Peyer's patch (tissue), 4 donors: ENCODE results near the gene FBXO10. TPM values are rescaled to one million over a fixed set of nuclear protein-coding genes. Genes with fewer than 3 reads are reported as not detected.

Source experiments
- DNase-seq, 3 donors: peaks; one replicate each; pipeline ENCODE4 v3.0.0-alpha.2; 2017 to 2019
- H3K27ac ChIP-seq, 4 donors: fragments of 200-600 bp; sonication (generic); one replicate each; pipeline ENCODE4 v1.5.1; 2016 to 2019
- H3K27me3 ChIP-seq, 2 donors: fragments of 200-600 bp; sonication (generic); one replicate each; pipeline ENCODE4 v1.5.1; 2019
- H3K36me3 ChIP-seq, 3 donors: fragments of 200-600 bp; sonication (generic); one replicate each; pipeline ENCODE4 v1.5.1; 2016 to 2019
- H3K4me1 ChIP-seq, 4 donors: fragments of 200-600 bp; sonication (generic); one replicate each; pipeline ENCODE4 v1.5.1; 2016 to 2019
- H3K4me3 ChIP-seq, 4 donors: fragments of 200-600 bp; sonication (generic); 1 replicate in 3 of 4; 2 replicates in 1 of 4; pipeline ENCODE4 v1.5.1; 2016 to 2019; ENCODE audit warnings: mild to moderate bottlenecking in 1 of 4
- H3K9me3 ChIP-seq, 4 donors: fragments of 200-600 bp; sonication (generic); one replicate each; pipeline ENCODE4 v1.5.1; 2016 to 2019; ENCODE audit warnings: mild to moderate bottlenecking in 1 of 4
- CTCF ChIP-seq, 6 experiments: fragments of 450-650 bp in 4 of 6; fragments of 200-600 bp in 2 of 6; sonication (generic) in 1 of 6; IDR thresholded peaks; one replicate each; pipeline ENCODE4 v1.5.1; 2017 to 2019; ENCODE audit warnings: antibody characterized with exemption in 6 of 6, mild to moderate bottlenecking in 3 of 6, moderate library complexity in 1 of 6
- POLR2A ChIP-seq, 2 donors: fragments of 450-650 bp; IDR thresholded peaks; one replicate each; pipeline ENCODE4 v1.5.1; 2017; ENCODE audit warnings: antibody characterized with exemption in 2 of 2, mild to moderate bottlenecking in 2 of 2, moderate library complexity in 2 of 2
- total RNA-seq, 4 donors: library from RNA; depleted of rRNA; stranded (reverse); fragments of >200 nt; gene quantifications; one replicate each; pipeline ENCODE4 v1.1.0, GENCODE V29; 2016

FBXO10 gene
- total RNA-seq, 4 donors from 2014 or later = 1.6 to 12.4 (median 4.2) TPM

GRCh38 chr9:37547328-37547878 lies 28.8 kb downstream of the FBXO10 start:
- no peak for DNase-seq
- H3K9me3 ChIP-seq = no peaks in the 10 kb centered on the region
- H3K27ac ChIP-seq = no peak overlapping the region
- no peak overlapping the region for H3K4me3 ChIP-seq
- no peak for TF ChIP-seq CTCF (IDR thresholded peaks at IDR 0.05)
- no peak for TF ChIP-seq POLR2A (IDR thresholded peaks at IDR 0.05)
- H3K36me3 ChIP-seq = no peaks in the 10 kb centered on the region
- H3K27me3 ChIP-seq = no peaks in the 10 kb centered on the region
- no peaks in the 10 kb centered on the region for H3K4me1 ChIP-seq

- TF ChIP-seq CTCF (IDR thresholded peaks at IDR 0.05) (no peak), POLR2A (IDR thresholded peaks at IDR 0.05) (no peak)
- H3K27me3 ChIP-seq = no peaks in the 10 kb centered on the region
- H3K4me3 ChIP-seq = no peak overlapping the region
- H3K4me1 ChIP-seq = no peaks in the 10 kb centered on the region
- no peaks in the 10 kb centered on the region for H3K9me3 ChIP-seq
- no peak for DNase-seq
- H3K27ac ChIP-seq = no peak overlapping the region
- H3K36me3 ChIP-seq = no peaks in the 10 kb centered on the region
Measured at GRCh38 chr9:37543468-37543867, 32.7 kb downstream of the FBXO10 start.

GRCh38 chr9:37542895-37543294 lies 33.3 kb downstream of the FBXO10 start:
- DNase-seq = no peak
- H3K4me3 ChIP-seq = no peak overlapping the region
- TF ChIP-seq CTCF (IDR thresholded peaks at IDR 0.05) = no peak
- TF ChIP-seq POLR2A (IDR thresholded peaks at IDR 0.05) = no peak
- H3K27me3 ChIP-seq = no peaks in the 10 kb centered on the region
- H3K36me3 ChIP-seq = no peaks in the 10 kb centered on the region
- H3K4me1 ChIP-seq = no peaks in the 10 kb centered on the region
- H3K27ac ChIP-seq = no peak overlapping the region
- no peaks in the 10 kb centered on the region for H3K9me3 ChIP-seq

- H3K36me3 ChIP-seq = no peaks in the 10 kb centered on the region
- TF ChIP-seq CTCF (IDR thresholded peaks at IDR 0.05) = no peak
- TF ChIP-seq POLR2A (IDR thresholded peaks at IDR 0.05) = no peak
- DNase-seq = no peak
- no peak overlapping the region for H3K27ac ChIP-seq
- no peaks in the 10 kb centered on the region for H3K27me3 ChIP-seq
- no peak overlapping the region for H3K4me3 ChIP-seq
- no peaks in the 10 kb centered on the region for H3K4me1 ChIP-seq
- H3K9me3 ChIP-seq = no peaks in the 10 kb centered on the region
Measured at GRCh38 chr9:37542488-37542887, 33.7 kb downstream of the FBXO10 start.

GRCh38 chr9:37541465-37541864 lies 34.7 kb downstream of the FBXO10 start:
- Histone ChIP-seq H3K27me3 (no peaks in the 10 kb centered on the region), H3K4me3 (no peak overlapping the region), H3K27ac (no peak overlapping the region), H3K36me3 (peaks cover 0 to 3% (median 0%) of the 10 kb centered on the region in 3 donors), H3K9me3 (no peaks in the 10 kb centered on the region), H3K4me1 (no peaks in the 10 kb centered on the region)
- DNase-seq = no peak
- TF ChIP-seq POLR2A (IDR thresholded peaks at IDR 0.05) = no peak
- TF ChIP-seq CTCF (IDR thresholded peaks at IDR 0.05) = no peak

GRCh38 chr9:37540634-37541033 lies 35.5 kb downstream of the FBXO10 start:
- DNase-seq = no peak
- no peak overlapping the region for H3K27ac ChIP-seq
- H3K4me3 ChIP-seq = no peak overlapping the region
- H3K4me1 ChIP-seq = no peaks in the 10 kb centered on the region
- H3K27me3 ChIP-seq = no peaks in the 10 kb centered on the region
- peaks cover 0 to 4% (median 0%) of the 10 kb centered on the region in 3 donors for H3K36me3 ChIP-seq
- TF ChIP-seq CTCF (IDR thresholded peaks at IDR 0.05) (no peak), POLR2A (IDR thresholded peaks at IDR 0.05) (no peak)
- H3K9me3 ChIP-seq = no peaks in the 10 kb centered on the region
